T-cell (primary cell): ENCODE measurements around the gene LIN37. TPM values are rescaled to one million over a fixed set of nuclear protein-coding genes. Genes with fewer than 3 reads are reported as not detected.

Source experiments
- ATAC-seq, 4 experiments: fragments of 200-7000 bp in 3 of 4; fragments of 150-1000 bp in 1 of 4; cut with Tn5 transposase; replicated peaks in 1 of 4; 1 replicate in 3 of 4; 2 replicates in 1 of 4; pipeline ENCODE4 v1.10.0; 2021; ENCODE audit warnings: moderate library complexity in 3 of 4, mild to moderate bottlenecking in 2 of 4, moderate number of reproducible peaks in 1 of 4
- CTCF ChIA-PET, 2 donors: fragments of 300-600 bp; sonication (Branson Sonifier 250); formaldehyde crosslinking; loops; one replicate each; lab custom pipeline; 2022; ENCODE audit warnings: antibody characterized with exemption in 2 of 2; lab: Charles Lee
- POLR2A ChIA-PET, 2 donors: fragments of 300-600 bp; sonication (Branson Sonifier 250); formaldehyde crosslinking; loops; one replicate each; lab custom pipeline; 2022; ENCODE audit warnings: antibody characterized with exemption in 2 of 2; lab: Charles Lee
- DNase-seq, 35 experiments: peaks; one replicate each; pipeline versions ENCODE4 v3.0.0 to v3.0.0-alpha.2; 2013 to 2023
- H3K27ac ChIP-seq: one replicate; pipeline ENCODE4 v1.5.1; 2013; ENCODE audit warnings: low read length
- H3K27me3 ChIP-seq, 2 experiments: replicated peaks in 1 of 2; 1 replicate in 1 of 2; 2 replicates in 1 of 2; pipeline versions ENCODE4 v1.6.1 to v1.7.0; 2013; ENCODE audit warnings: low read length in 1 of 2, mixed read lengths in 1 of 2; ENCODE audit not compliant: control insufficient read depth in 2 of 2, insufficient read depth in 2 of 2; ENCODE audit errors: extremely low read depth in 1 of 2
- H3K36me3 ChIP-seq, 2 donors: 1 replicate in 1 of 2; 2 replicates in 1 of 2; pipeline versions ENCODE4 v1.6.1 to v1.7.0; 2013; ENCODE audit warnings: low read length in 1 of 2; ENCODE audit not compliant: control insufficient read depth in 2 of 2, insufficient read depth in 1 of 2; ENCODE audit errors: extremely low read depth in 1 of 2
- H3K4me1 ChIP-seq, 2 experiments: 1 replicate in 1 of 2; 2 replicates in 1 of 2; pipeline versions ENCODE4 v1.6.1 to v1.7.0; 2013; ENCODE audit warnings: low read length in 2 of 2, mixed read lengths in 1 of 2; ENCODE audit not compliant: insufficient read depth in 2 of 2, control insufficient read depth in 1 of 2; ENCODE audit errors: extremely low read depth in 1 of 2
- H3K4me3 ChIP-seq, 2 donors: 1 replicate in 1 of 2; 2 replicates in 1 of 2; pipeline versions ENCODE4 v1.5.1 to v1.7.0; 2013; ENCODE audit warnings: mild to moderate bottlenecking in 2 of 2, low read length in 1 of 2, moderate library complexity in 1 of 2; ENCODE audit not compliant: control insufficient read depth in 1 of 2; ENCODE audit errors: extremely low read depth in 1 of 2
- H3K9me3 ChIP-seq: 2 replicates; pipeline ENCODE4 v1.7.0; 2013
- H3K27ac Mint-ChIP-seq, 2 donors: one replicate each; pipeline ENCODE4 v1.8.0; 2020 to 2021; ENCODE audit warnings: mild to moderate bottlenecking in 2 of 2, mixed read lengths in 2 of 2
- H3K27me3 Mint-ChIP-seq, 2 donors: one replicate each; pipeline ENCODE4 v1.8.0; 2021 to 2022; ENCODE audit warnings: mixed read lengths in 2 of 2
- H3K36me3 Mint-ChIP-seq: one replicate; pipeline ENCODE4 v1.8.0; 2021; ENCODE audit warnings: mixed read lengths
- H3K4me1 Mint-ChIP-seq, 3 donors: one replicate each; pipeline ENCODE4 v1.8.0; 2020 to 2022; ENCODE audit warnings: mixed read lengths in 3 of 3, mild to moderate bottlenecking in 1 of 3
- H3K4me3 Mint-ChIP-seq, 3 donors: one replicate each; pipeline ENCODE4 v1.8.0; 2020 to 2022; ENCODE audit warnings: mild to moderate bottlenecking in 3 of 3, mixed read lengths in 3 of 3, moderate library complexity in 3 of 3
- H3K9me3 Mint-ChIP-seq, 3 donors: one replicate each; pipeline ENCODE4 v1.8.0; 2020 to 2022; ENCODE audit warnings: mixed read lengths in 3 of 3
- WGBS: methylation state at CpG from one replicate; pipeline ENCODE4 v1.1.5; 2013; ENCODE audit warnings: missing lambda C conversion rate; ENCODE audit not compliant: insufficient coverage; 5-methylcytosine and 5-hydroxymethylcytosine counted together
- total RNA-seq, 35 experiments: library from RNA in 6 of 35; stranded (reverse) in 6 of 35; fragments of 120-200 nt in 1 of 35; gene quantifications; one replicate each; pipeline versions ENCODE4 v1.2.1 to v1.2.4 and lab custom pipeline; 2013 to 2026

The LIN37 gene
- total RNA-seq, 5 donors from 2014 or later (not counting 1 experiment from before 2014, with no cell fraction given): 11.8 to 23.6 (median 22.8) TPM

GRCh38 chr19:35738021-35738886 lies 10.1 kb upstream of the LIN37 start:
- no peak overlapping the region for H3K4me3 ChIP-seq
- ChIA-PET POLR2A (no interaction called here), CTCF (interaction anchor here in 1 of 2 donors (1.0 kb wide), 1 partner anchor 37 kb away, joined by 5 read pairs; no protein-coding TSS in a partner anchor)
- ATAC-seq: no peak
- peaks cover 27% of the 10 kb centered on the region for H3K36me3 Mint-ChIP-seq
- peaks cover 44 to 61% (median 57%) of the 10 kb centered on the region in 3 donors for H3K4me1 Mint-ChIP-seq
- peak overlapping the region in 1 of 2 donors; percentile 39 for H3K27ac Mint-ChIP-seq
- H3K36me3 ChIP-seq: peaks cover 12 to 55% of the 10 kb centered on the region in 2 donors
- no peak for DNase-seq
- peaks cover 7 to 55% of the 10 kb centered on the region in 2 experiments for H3K4me1 ChIP-seq
- no peaks in the 10 kb centered on the region for H3K27me3 ChIP-seq
- H3K9me3 ChIP-seq: no peaks in the 10 kb centered on the region
- H3K9me3 Mint-ChIP-seq: no peaks in the 10 kb centered on the region
- no peaks in the 10 kb centered on the region for H3K27me3 Mint-ChIP-seq
- H3K4me3 Mint-ChIP-seq: peak overlapping the region in 2 of 3 donors; percentile 70 to 87
- H3K27ac ChIP-seq: no peak overlapping the region
- WGBS: 90% methylated on average over 27 of the region's 37 CpGs

- Histone ChIP-seq H3K27ac (no peak overlapping the region), H3K27me3 (no peaks in the 10 kb centered on the region), H3K4me1 (peaks cover 10 to 61% of the 10 kb centered on the region in 2 experiments), H3K36me3 (peaks cover 12 to 49% of the 10 kb centered on the region in 2 donors), H3K9me3 (no peaks in the 10 kb centered on the region), H3K4me3 (no peak overlapping the region)
- ChIA-PET CTCF (no interaction called here), POLR2A (no interaction called here)
- Mint-ChIP-seq H3K27ac (peak overlapping the region in 1 of 2 donors; percentile 39), H3K36me3 (peaks cover 26% of the 10 kb centered on the region), H3K4me3 (peak overlapping the region in 2 of 3 donors; percentile 70 to 87), H3K4me1 (peaks cover 48 to 64% (median 60%) of the 10 kb centered on the region in 3 donors), H3K9me3 (no peaks in the 10 kb centered on the region), H3K27me3 (no peaks in the 10 kb centered on the region)
- DNase-seq (no peak), ATAC-seq (no peak)
- WGBS: 89% methylated on average over 1 of the region's 2 CpGs
Observed at GRCh38 chr19:35738887-35739229, 9.5 kb upstream of the LIN37 start.

GRCh38 chr19:35739275-35740107 lies 8.9 kb upstream of the LIN37 start:
- WGBS: 92% methylated on average over 16 of the region's 29 CpGs
- peak overlapping the region; percentile 68 to 82 for H3K4me3 ChIP-seq
- H3K27me3 ChIP-seq: no peaks in the 10 kb centered on the region
- H3K4me1 ChIP-seq: peaks cover 14 to 68% of the 10 kb centered on the region in 2 experiments
- Mint-ChIP-seq H3K9me3 (no peaks in the 10 kb centered on the region), H3K4me1 (peaks cover 49 to 64% (median 61%) of the 10 kb centered on the region in 3 donors), H3K27ac (peak overlapping the region in 1 of 2 donors; percentile 39), H3K27me3 (no peaks in the 10 kb centered on the region), H3K36me3 (peaks cover 19% of the 10 kb centered on the region), H3K4me3 (peak overlapping the region; percentile 70 to 97 (median 87))
- ATAC-seq: no peak
- H3K36me3 ChIP-seq: peaks cover 12 to 43% of the 10 kb centered on the region in 2 donors
- no peaks in the 10 kb centered on the region for H3K9me3 ChIP-seq
- peak overlapping the region; percentile 6 for H3K27ac ChIP-seq
- ChIA-PET CTCF (no interaction called here), POLR2A (no interaction called here)
- DNase-seq: no peak

- CTCF ChIA-PET: no interaction called here
- no peak for DNase-seq
- H3K27me3 Mint-ChIP-seq: no peaks in the 10 kb centered on the region
- peak overlapping the region in 1 of 2 donors; percentile 93 for H3K27ac Mint-ChIP-seq
- H3K9me3 ChIP-seq: no peaks in the 10 kb centered on the region
- peaks cover 50 to 64% (median 60%) of the 10 kb centered on the region in 3 donors for H3K4me1 Mint-ChIP-seq
- H3K27me3 ChIP-seq: no peaks in the 10 kb centered on the region
- ATAC-seq: peak; percentile 3 to 10 (median 6)
- H3K27ac ChIP-seq: peak overlapping the region; percentile 6
- peaks cover 10 to 37% of the 10 kb centered on the region in 2 donors for H3K36me3 ChIP-seq
- 0% methylated on average over 11 of the region's 16 CpGs for WGBS
- no peaks in the 10 kb centered on the region for H3K9me3 Mint-ChIP-seq
- peaks cover 14 to 71% of the 10 kb centered on the region in 2 experiments for H3K4me1 ChIP-seq
- POLR2A ChIA-PET: no interaction called here
- peaks cover 15% of the 10 kb centered on the region for H3K36me3 Mint-ChIP-seq
- peak overlapping the region; percentile 87 to 97 (median 92) for H3K4me3 Mint-ChIP-seq
- peak overlapping the region; percentile 68 to 82 for H3K4me3 ChIP-seq
Observed at GRCh38 chr19:35740108-35740422, 8.3 kb upstream of the LIN37 start.

- Mint-ChIP-seq H3K36me3 (peaks cover 15% of the 10 kb centered on the region), H3K9me3 (no peaks in the 10 kb centered on the region), H3K4me1 (peaks cover 52 to 66% (median 64%) of the 10 kb centered on the region in 3 donors), H3K27me3 (no peaks in the 10 kb centered on the region), H3K4me3 (peak overlapping the region; percentile 87 to 97 (median 92)), H3K27ac (peak overlapping the region; percentile 93 to 94)
- Histone ChIP-seq H3K27ac (peak overlapping the region; percentile 87), H3K36me3 (peaks cover 6 to 31% of the 10 kb centered on the region in 2 donors), H3K27me3 (no peaks in the 10 kb centered on the region), H3K9me3 (no peaks in the 10 kb centered on the region), H3K4me3 (peak overlapping the region; percentile 68 to 82), H3K4me1 (peaks cover 14 to 72% of the 10 kb centered on the region in 2 experiments)
- DNase-seq (peak; percentile 85 to 98 (median 94)), ATAC-seq (peak; percentile 66 to 71 (median 66))
- ChIA-PET POLR2A (interaction anchor here in 1 of 2 donors (0.8 kb wide), 1 partner anchor 10 kb away, joined by 3 read pairs; no protein-coding TSS in a partner anchor), CTCF (interaction anchor here in 1 of 2 donors (0.6 to 1.0 kb wide), 3 partner anchors 9 to 262 kb away, joined by 3 to 4 read pairs (median 3); no protein-coding TSS in a partner anchor)
- WGBS: under 1% methylated on average over 61 of the region's 63 CpGs
Observed at GRCh38 chr19:35740423-35741202, 7.8 kb upstream of the LIN37 start.
